ENCODE measurements around the gene PPIP5K2. TPM values are rescaled to one million over a fixed set of nuclear protein-coding genes. Genes with fewer than 3 reads are reported as not detected.

PPIP5K2 gene
- total RNA-seq, 1 experiment from 2014 or later: 67.2 TPM

DNA sequence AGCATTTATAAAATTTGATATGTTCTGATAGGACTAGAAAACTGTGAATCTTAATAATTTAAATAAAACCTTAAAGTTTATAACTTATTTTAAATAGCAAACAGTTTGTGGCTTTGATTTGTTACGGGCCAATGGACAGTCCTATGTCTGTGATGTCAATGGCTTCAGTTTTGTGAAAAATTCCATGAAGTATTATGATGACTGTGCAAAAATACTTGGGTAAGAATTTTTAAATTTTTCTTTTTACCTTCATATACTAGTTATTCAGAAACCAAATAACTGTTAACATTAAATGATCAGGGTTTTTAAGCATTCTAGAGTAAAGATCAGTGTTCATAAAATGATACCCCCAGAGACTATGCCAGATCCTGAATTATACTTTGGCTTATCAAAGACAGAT lies 31.1 kb downstream of the PPIP5K2 start:
- Mint-ChIP-seq H3K27ac (ENCODE audit: unreplicated experiment) (no peak overlapping the region), H3K4me3 (ENCODE audit: low read depth, unreplicated experiment) (no peak overlapping the region), H3K36me3 (ENCODE audit: insufficient read depth, unreplicated experiment) (peaks cover 3% of the 10 kb centered on the region), H3K9me3 (ENCODE audit: low read depth, unreplicated experiment) (no peaks in the 10 kb centered on the region), H3K4me1 (ENCODE audit: low read depth, unreplicated experiment) (no peaks in the 10 kb centered on the region), H3K27me3 (ENCODE audit: unreplicated experiment) (no peaks in the 10 kb centered on the region)
- intact Hi-C loops (cut with micrococcal nuclease; ENCODE audit: unreplicated experiment): loop anchor here (10.0 kb wide), 1 partner anchor 324 kb away; no protein-coding TSS in a partner anchor
- CTCF ChIA-PET: no interaction called here
- BruUV-seq (replicated peaks): no TSS peak
- no peak for DNase-seq
- TF ChIP-seq, protein P1, sequence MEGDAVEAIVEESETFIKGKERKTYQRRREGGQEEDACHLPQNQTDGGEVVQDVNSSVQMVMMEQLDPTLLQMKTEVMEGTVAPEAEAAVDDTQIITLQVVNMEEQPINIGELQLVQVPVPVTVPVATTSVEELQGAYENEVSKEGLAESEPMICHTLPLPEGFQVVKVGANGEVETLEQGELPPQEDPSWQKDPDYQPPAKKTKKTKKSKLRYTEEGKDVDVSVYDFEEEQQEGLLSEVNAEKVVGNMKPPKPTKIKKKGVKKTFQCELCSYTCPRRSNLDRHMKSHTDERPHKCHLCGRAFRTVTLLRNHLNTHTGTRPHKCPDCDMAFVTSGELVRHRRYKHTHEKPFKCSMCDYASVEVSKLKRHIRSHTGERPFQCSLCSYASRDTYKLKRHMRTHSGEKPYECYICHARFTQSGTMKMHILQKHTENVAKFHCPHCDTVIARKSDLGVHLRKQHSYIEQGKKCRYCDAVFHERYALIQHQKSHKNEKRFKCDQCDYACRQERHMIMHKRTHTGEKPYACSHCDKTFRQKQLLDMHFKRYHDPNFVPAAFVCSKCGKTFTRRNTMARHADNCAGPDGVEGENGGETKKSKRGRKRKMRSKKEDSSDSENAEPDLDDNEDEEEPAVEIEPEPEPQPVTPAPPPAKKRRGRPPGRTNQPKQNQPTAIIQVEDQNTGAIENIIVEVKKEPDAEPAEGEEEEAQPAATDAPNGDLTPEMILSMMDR (IDR thresholded peaks at IDR 0.05; ENCODE audit: unreplicated experiment): no peak

DNA sequence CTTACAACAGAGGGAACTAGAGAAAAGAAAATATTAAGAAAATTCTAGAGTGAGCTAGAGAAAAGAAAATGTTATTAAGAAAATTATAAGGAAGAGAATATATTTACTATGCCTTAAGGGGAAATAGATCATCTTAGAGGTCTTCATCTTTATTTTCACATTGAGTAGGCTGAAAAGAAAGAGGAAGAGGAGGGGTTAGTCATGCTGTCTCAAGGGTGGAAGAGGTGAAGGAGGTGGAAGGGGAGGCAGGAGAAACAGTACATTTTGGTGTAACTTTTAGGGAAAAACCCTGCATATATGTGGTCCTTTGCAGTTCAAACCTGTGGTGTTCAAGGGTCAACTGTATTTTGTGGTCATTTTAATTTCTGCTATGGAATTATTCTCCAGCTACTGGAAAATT lies 46.6 kb downstream of the PPIP5K2 start:
- CTCF ChIA-PET: no interaction called here
- H3K4me3 Mint-ChIP-seq (ENCODE audit: low read depth, unreplicated experiment): no peak overlapping the region
- BruUV-seq (replicated peaks): no TSS peak

DNA sequence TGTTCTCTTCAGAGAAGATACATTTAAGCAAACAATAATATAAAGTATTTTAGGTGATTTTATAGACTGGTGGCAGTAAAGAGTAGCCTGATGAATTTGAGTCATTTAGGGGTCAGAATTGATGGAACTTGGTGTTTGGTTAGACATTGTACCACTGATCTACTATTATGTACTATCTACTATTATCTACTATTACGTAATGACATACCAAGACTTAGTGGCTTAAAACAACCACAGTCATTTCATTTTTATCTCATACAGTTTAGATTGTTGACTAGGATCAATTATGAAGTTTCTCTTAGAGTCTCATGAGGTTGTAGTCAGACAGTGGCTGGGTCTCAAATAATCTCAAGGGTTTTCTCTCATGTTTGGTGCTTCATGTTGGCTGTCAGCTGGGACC lies 54.0 kb downstream of the PPIP5K2 start:
- Mint-ChIP-seq H3K27me3 (ENCODE audit: unreplicated experiment) (no peaks in the 10 kb centered on the region), H3K36me3 (ENCODE audit: insufficient read depth, unreplicated experiment) (no peaks in the 10 kb centered on the region), H3K4me3 (ENCODE audit: low read depth, unreplicated experiment) (no peak overlapping the region), H3K27ac (ENCODE audit: unreplicated experiment) (no peak overlapping the region), H3K4me1 (ENCODE audit: low read depth, unreplicated experiment) (no peaks in the 10 kb centered on the region), H3K9me3 (ENCODE audit: low read depth, unreplicated experiment) (no peaks in the 10 kb centered on the region)
- intact Hi-C loops (cut with micrococcal nuclease; ENCODE audit: unreplicated experiment): no loop called here
- CTCF ChIA-PET: no interaction called here
- TF ChIP-seq, protein P1 (IDR thresholded peaks at IDR 0.05; ENCODE audit: unreplicated experiment): no peak
- BruUV-seq (replicated peaks): no TSS peak
- no peak for DNase-seq

More for the DNA sequence above, 46.6 kb downstream of the PPIP5K2 start:
- Mint-ChIP-seq H3K9me3 (ENCODE audit: low read depth, unreplicated experiment) (no peaks in the 10 kb centered on the region), H3K27me3 (ENCODE audit: unreplicated experiment) (no peaks in the 10 kb centered on the region), H3K27ac (ENCODE audit: unreplicated experiment) (no peak overlapping the region), H3K4me1 (ENCODE audit: low read depth, unreplicated experiment) (no peaks in the 10 kb centered on the region), H3K36me3 (ENCODE audit: insufficient read depth, unreplicated experiment) (peaks cover 4% of the 10 kb centered on the region)
- intact Hi-C loops (cut with micrococcal nuclease; ENCODE audit: unreplicated experiment): no loop called here
- no peak for DNase-seq
- TF ChIP-seq, protein P1 (IDR thresholded peaks at IDR 0.05; ENCODE audit: unreplicated experiment): no peak

DNA sequence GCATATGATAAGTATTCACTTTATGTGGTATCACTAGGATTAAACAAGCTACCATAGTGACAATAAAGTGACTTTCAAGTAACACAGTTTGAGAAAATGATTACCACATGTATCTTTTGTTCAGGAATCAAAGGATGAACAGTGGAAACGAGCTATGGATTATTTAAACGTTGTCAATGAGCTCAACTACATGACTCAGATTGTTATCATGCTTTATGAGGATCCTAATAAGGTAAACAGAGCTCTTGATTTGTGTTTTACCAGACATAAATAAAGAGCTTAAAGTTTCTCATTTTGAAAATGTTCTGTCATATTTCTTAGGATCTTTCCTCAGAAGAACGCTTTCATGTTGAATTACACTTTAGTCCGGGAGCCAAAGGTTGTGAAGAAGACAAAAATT lies 57.4 kb downstream of the PPIP5K2 start:
- no TSS peak for BruUV-seq (replicated peaks)
- CTCF ChIA-PET: no interaction called here
- Mint-ChIP-seq H3K27me3 (ENCODE audit: unreplicated experiment) (no peaks in the 10 kb centered on the region), H3K4me3 (ENCODE audit: low read depth, unreplicated experiment) (no peak overlapping the region), H3K9me3 (ENCODE audit: low read depth, unreplicated experiment) (no peaks in the 10 kb centered on the region), H3K36me3 (ENCODE audit: insufficient read depth, unreplicated experiment) (no peaks in the 10 kb centered on the region), H3K27ac (ENCODE audit: unreplicated experiment) (no peak overlapping the region), H3K4me1 (ENCODE audit: low read depth, unreplicated experiment) (no peaks in the 10 kb centered on the region)
- intact Hi-C loops (cut with micrococcal nuclease; ENCODE audit: unreplicated experiment): no loop called here
- TF ChIP-seq, protein P1 (IDR thresholded peaks at IDR 0.05; ENCODE audit: unreplicated experiment): no peak
- no peak for DNase-seq
